GM23338 (cell line): ENCODE results near the gene USP16.

Experiments used
- CREB1 ChIP-seq: fragments of 250-450 bp; sonication (Bioruptor Pico); IDR thresholded peaks from 2 replicates; pipeline ENCODE4 v1.5.0; 2020; ENCODE audit warnings: low read depth, mild to moderate bottlenecking, moderate library complexity
- CTCF ChIP-seq, 2 experiments: fragments of 200-600 bp in 1 of 2; sonication (generic) in 1 of 2; conservative IDR thresholded peaks; 2 replicates each; pipeline versions ENCODE4 v1.5.1 to v1.6.1; 2016 to 2017; ENCODE audit warnings: antibody characterized with exemption in 2 of 2, low read depth in 2 of 2, mild to moderate bottlenecking in 2 of 2, moderate library complexity in 1 of 2
- ETS1 ChIP-seq: IDR thresholded peaks from 2 replicates; pipeline ENCODE4 v1.6.1; 2016; ENCODE audit warnings: antibody characterized with exemption
- EZH2 ChIP-seq: fragments of 200-600 bp; sonication (generic); IDR thresholded peaks from one replicate; pipeline ENCODE4 v1.8.0; 2017; ENCODE audit warnings: antibody characterized with exemption, mild to moderate bottlenecking, low read depth; ENCODE audit not compliant: unreplicated experiment
- EZH2phosphoT487 ChIP-seq: fragments of 200-600 bp; sonication (generic); IDR thresholded peaks from one replicate; pipeline ENCODE4 v1.8.1; 2018; ENCODE audit warnings: antibody characterized with exemption; ENCODE audit not compliant: unreplicated experiment
- JUNB ChIP-seq: IDR thresholded peaks from one replicate; pipeline ENCODE4 v1.6.1; 2016; ENCODE audit warnings: antibody characterized with exemption; ENCODE audit not compliant: unreplicated experiment
- POLR2AphosphoS5 ChIP-seq: IDR thresholded peaks from 2 replicates; pipeline ENCODE4 v1.6.1; 2016; ENCODE audit warnings: antibody characterized with exemption, low read depth
- REST ChIP-seq: IDR thresholded peaks from one replicate; pipeline ENCODE4 v1.6.1; 2018; ENCODE audit warnings: antibody characterized with exemption; ENCODE audit not compliant: unreplicated experiment
- ZNF114 ChIP-seq: fragments of 250-450 bp; sonication (Bioruptor Pico); IDR thresholded peaks from 2 replicates; pipeline ENCODE4 v1.5.0; 2020; ENCODE audit warnings: mild to moderate bottlenecking, moderate library complexity

GRCh38 chr21:28979092-28979491 is 45.4 kb upstream of the USP16 start:
- no peak for TF ChIP-seq CTCF (conservative IDR thresholded peaks at IDR 0.05; ENCODE audit: low read depth in 2 of 2)
- no peak for TF ChIP-seq EZH2
- TF ChIP-seq EZH2phosphoT487, result no peak
- no peak for TF ChIP-seq POLR2AphosphoS5
- no peak for TF ChIP-seq JUNB
- TF ChIP-seq ZNF114 (CRISPR knock-in tag), result no peak
- TF ChIP-seq ETS1, result no peak
- no peak for TF ChIP-seq CREB1
- no peak for TF ChIP-seq REST
